AG10803 (cell line): Measurements from ENCODE around the gene ATG7.

Source experiments
- DNase-seq: peaks from one replicate; pipeline ENCODE4 v3.0.0; 2010; ENCODE audit warnings: low read depth
- H3K4me3 ChIP-seq: 2 replicates; pipeline ENCODE4 v1.5.1; 2011; ENCODE audit warnings: mild to moderate bottlenecking, low read length, control low read depth
- CTCF ChIP-seq: conservative IDR thresholded peaks from 2 replicates; pipeline ENCODE4 v1.5.1; 2011; ENCODE audit warnings: mild to moderate bottlenecking, low read length, control low read depth, inconsistent platforms

The ATG7 gene

GRCh38 chr3:11297126-11297525 is 24.9 kb downstream of the ATG7 start:
- H3K4me3 ChIP-seq = no peak overlapping the region
- TF ChIP-seq CTCF = no peak
- no peak for DNase-seq

- TF ChIP-seq CTCF = no peak
- no peak overlapping the region for H3K4me3 ChIP-seq
- no peak for DNase-seq
Measured at GRCh38 chr3:11300970-11301369, 28.8 kb downstream of the ATG7 start.

- DNase-seq = no peak
- no peak for TF ChIP-seq CTCF
- H3K4me3 ChIP-seq = no peak overlapping the region
Measured at GRCh38 chr3:11302444-11302843, 30.2 kb downstream of the ATG7 start.

- H3K4me3 ChIP-seq = no peak overlapping the region
- no peak for TF ChIP-seq CTCF
- DNase-seq = no peak
Measured at GRCh38 chr3:11304175-11304574, 32.0 kb downstream of the ATG7 start.

GRCh38 chr3:11305509-11305908 is 33.3 kb downstream of the ATG7 start:
- TF ChIP-seq CTCF = no peak
- no peak for DNase-seq
- H3K4me3 ChIP-seq = no peak overlapping the region

GRCh38 chr3:11306817-11307589 is 34.8 kb downstream of the ATG7 start:
- no peak for TF ChIP-seq CTCF
- no peak for DNase-seq
- H3K4me3 ChIP-seq = no peak overlapping the region

GRCh38 chr3:11307830-11308432 is 35.7 kb downstream of the ATG7 start:
- no peak overlapping the region for H3K4me3 ChIP-seq
- peak; percentile 8 for DNase-seq
- no peak for TF ChIP-seq CTCF
